Mucosa of stomach (tissue), 1 donor: ENCODE data around the gene RNF34.

Experiments
- H3K27me3 ChIP-seq: one replicate; pipeline ENCODE4 v1.7.0; 2013; ENCODE audit warnings: mild to moderate bottlenecking, low read length; ENCODE audit not compliant: control insufficient read depth, insufficient read depth
- H3K36me3 ChIP-seq: one replicate; pipeline ENCODE4 v1.7.0; 2013; ENCODE audit warnings: low read length; ENCODE audit not compliant: control insufficient read depth, insufficient read depth
- H3K4me1 ChIP-seq: one replicate; pipeline ENCODE4 v1.7.0; 2013; ENCODE audit warnings: mild to moderate bottlenecking, low read length; ENCODE audit not compliant: control insufficient read depth, insufficient read depth
- H3K4me3 ChIP-seq: one replicate; pipeline ENCODE4 v1.7.0; 2013; ENCODE audit warnings: low read length
- H3K9ac ChIP-seq: one replicate; pipeline ENCODE4 v1.7.0; 2013; ENCODE audit warnings: mild to moderate bottlenecking, low read length, moderate library complexity
- H3K9me3 ChIP-seq: one replicate; pipeline ENCODE4 v1.7.0; 2013; ENCODE audit warnings: mild to moderate bottlenecking, low read length, moderate library complexity; ENCODE audit not compliant: control insufficient read depth
- donor health status: Pancreatic carcinoma.

RNF34 gene

GRCh38 chr12:121392325-121392716 lies 7.6 kb upstream of the RNF34 start:
- H3K4me3 ChIP-seq, result no peak overlapping the region

GRCh38 chr12:121397521-121397920 lies 2.4 kb upstream of the RNF34 start:
- Histone ChIP-seq H3K36me3 (no peaks in the 10 kb centered on the region), H3K27me3 (no peaks in the 10 kb centered on the region), H3K4me1 (peaks cover 7% of the 10 kb centered on the region), H3K4me3 (no peak overlapping the region), H3K9me3 (no peaks in the 10 kb centered on the region), H3K9ac (no peak overlapping the region)

More at GRCh38 chr12:121392325-121392716, 7.6 kb upstream of the RNF34 start:
- Histone ChIP-seq H3K4me1 (no peaks in the 10 kb centered on the region), H3K9me3 (no peaks in the 10 kb centered on the region), H3K9ac (no peak overlapping the region), H3K27me3 (no peaks in the 10 kb centered on the region), H3K36me3 (no peaks in the 10 kb centered on the region)

GRCh38 chr12:121398355-121398754 lies 1.6 kb upstream of the RNF34 start:
- Histone ChIP-seq H3K9me3 (no peaks in the 10 kb centered on the region), H3K4me3 (no peak overlapping the region), H3K36me3 (no peaks in the 10 kb centered on the region), H3K27me3 (no peaks in the 10 kb centered on the region), H3K4me1 (peaks cover 7% of the 10 kb centered on the region), H3K9ac (no peak overlapping the region)

- Histone ChIP-seq H3K27me3 (no peaks in the 10 kb centered on the region), H3K36me3 (no peaks in the 10 kb centered on the region), H3K4me3 (peak overlapping the region; percentile 93), H3K9ac (peak overlapping the region; percentile 95), H3K4me1 (peaks cover 7% of the 10 kb centered on the region), H3K9me3 (no peaks in the 10 kb centered on the region)
Measured at GRCh38 chr12:121400332-121401139, 618 bp downstream of the RNF34 start.

GRCh38 chr12:121403721-121404120 lies 3.8 kb downstream of the RNF34 start:
- peaks cover 5% of the 10 kb centered on the region for H3K4me1 ChIP-seq
- no peaks in the 10 kb centered on the region for H3K9me3 ChIP-seq
- no peak overlapping the region for H3K4me3 ChIP-seq
- no peak overlapping the region for H3K9ac ChIP-seq
- no peaks in the 10 kb centered on the region for H3K27me3 ChIP-seq
- peaks cover 4% of the 10 kb centered on the region for H3K36me3 ChIP-seq

- no peak overlapping the region for H3K9ac ChIP-seq
- no peak overlapping the region for H3K4me3 ChIP-seq
- H3K4me1 ChIP-seq, result no peaks in the 10 kb centered on the region
- no peaks in the 10 kb centered on the region for H3K27me3 ChIP-seq
- no peaks in the 10 kb centered on the region for H3K9me3 ChIP-seq
- H3K36me3 ChIP-seq, result peaks cover 4% of the 10 kb centered on the region
Measured at GRCh38 chr12:121404734-121405133, 4.8 kb downstream of the RNF34 start.

- Histone ChIP-seq H3K4me3 (no peak overlapping the region), H3K9me3 (no peaks in the 10 kb centered on the region), H3K4me1 (no peaks in the 10 kb centered on the region), H3K27me3 (no peaks in the 10 kb centered on the region), H3K9ac (no peak overlapping the region), H3K36me3 (peaks cover 4% of the 10 kb centered on the region)
Measured at GRCh38 chr12:121405211-121405610, 5.3 kb downstream of the RNF34 start.

GRCh38 chr12:121413917-121414316 lies 14.0 kb downstream of the RNF34 start:
- H3K9me3 ChIP-seq, result no peaks in the 10 kb centered on the region
- H3K27me3 ChIP-seq, result no peaks in the 10 kb centered on the region
- peaks cover 7% of the 10 kb centered on the region for H3K36me3 ChIP-seq
- H3K9ac ChIP-seq, result no peak overlapping the region
- H3K4me1 ChIP-seq, result no peaks in the 10 kb centered on the region
- H3K4me3 ChIP-seq, result no peak overlapping the region

GRCh38 chr12:121417847-121418246 lies 17.9 kb downstream of the RNF34 start:
- Histone ChIP-seq H3K9me3 (no peaks in the 10 kb centered on the region), H3K36me3 (peaks cover 11% of the 10 kb centered on the region)

GRCh38 chr12:121420109-121420508 lies 20.2 kb downstream of the RNF34 start:
- H3K36me3 ChIP-seq, result peaks cover 19% of the 10 kb centered on the region
- H3K9me3 ChIP-seq, result no peaks in the 10 kb centered on the region
- no peaks in the 10 kb centered on the region for H3K27me3 ChIP-seq
- H3K9ac ChIP-seq, result no peak overlapping the region
- H3K4me1 ChIP-seq, result no peaks in the 10 kb centered on the region
- H3K4me3 ChIP-seq, result no peak overlapping the region

More at GRCh38 chr12:121417847-121418246, 17.9 kb downstream of the RNF34 start:
- Histone ChIP-seq H3K4me1 (no peaks in the 10 kb centered on the region), H3K27me3 (no peaks in the 10 kb centered on the region), H3K4me3 (no peak overlapping the region), H3K9ac (no peak overlapping the region)

GRCh38 chr12:121423253-121423652 lies 23.3 kb downstream of the RNF34 start:
- Histone ChIP-seq H3K36me3 (peaks cover 11% of the 10 kb centered on the region), H3K27me3 (no peaks in the 10 kb centered on the region), H3K9ac (no peak overlapping the region), H3K4me1 (no peaks in the 10 kb centered on the region), H3K4me3 (no peak overlapping the region), H3K9me3 (no peaks in the 10 kb centered on the region)

GRCh38 chr12:121423682-121424623 lies 24.0 kb downstream of the RNF34 start:
- Histone ChIP-seq H3K36me3 (peaks cover 11% of the 10 kb centered on the region), H3K9ac (no peak overlapping the region), H3K4me3 (no peak overlapping the region), H3K9me3 (no peaks in the 10 kb centered on the region), H3K4me1 (no peaks in the 10 kb centered on the region), H3K27me3 (no peaks in the 10 kb centered on the region)
